Measurements from ENCODE around the gene FOXN3.
"Not testable (repeated sequence)": the region's sequence is repeated elsewhere in the genome, so short reads cannot be mapped to it uniquely, and the experiment has no call there.

Gene FOXN3

DNA sequence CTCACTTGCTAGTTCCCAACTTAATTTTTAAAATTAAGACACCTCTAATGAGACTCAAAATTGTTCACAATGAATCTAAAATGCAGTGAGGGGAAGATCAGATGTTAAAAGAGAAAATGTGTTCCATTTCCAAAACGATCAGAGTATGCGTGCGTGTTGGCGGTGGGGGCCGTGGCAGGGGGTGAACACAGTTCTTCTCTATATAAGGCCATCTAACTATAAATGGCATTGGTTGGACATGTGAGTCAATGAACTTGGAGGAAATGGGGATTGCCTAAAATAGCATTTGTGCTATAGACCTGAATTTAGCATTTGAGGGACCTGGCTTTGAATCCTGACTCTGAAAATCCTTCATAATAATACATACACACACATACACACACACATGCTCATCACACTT is 149.4 kb downstream of the FOXN3 start:
- no peak overlapping the region for H3K4me3 ChIP-seq (ENCODE audit: low read depth, low read length)
- DNase-seq (ENCODE audit: low read depth): no peak

DNA sequence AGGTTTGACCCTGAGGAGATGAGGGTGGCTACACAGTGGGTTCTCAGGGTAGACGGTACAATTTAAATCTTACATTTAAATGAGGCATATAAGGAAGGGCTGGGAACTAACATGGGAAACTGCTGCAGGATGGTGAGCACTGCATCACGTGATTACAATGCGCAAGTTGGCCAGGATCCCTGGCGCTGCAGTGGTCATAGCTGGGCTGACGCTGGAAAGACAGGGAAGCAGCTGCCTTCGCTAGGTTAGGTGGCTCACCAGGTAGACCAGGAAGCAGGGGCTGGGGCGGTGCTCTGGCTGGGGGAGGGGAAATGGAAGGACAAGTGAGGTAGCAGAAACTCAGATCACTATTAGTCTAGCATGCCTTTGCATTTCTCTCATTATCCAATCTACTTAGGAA is 149.9 kb downstream of the FOXN3 start:
- DNase-seq (ENCODE audit: low read depth): no peak
- no peak overlapping the region for H3K4me3 ChIP-seq (ENCODE audit: low read depth, low read length)

DNA sequence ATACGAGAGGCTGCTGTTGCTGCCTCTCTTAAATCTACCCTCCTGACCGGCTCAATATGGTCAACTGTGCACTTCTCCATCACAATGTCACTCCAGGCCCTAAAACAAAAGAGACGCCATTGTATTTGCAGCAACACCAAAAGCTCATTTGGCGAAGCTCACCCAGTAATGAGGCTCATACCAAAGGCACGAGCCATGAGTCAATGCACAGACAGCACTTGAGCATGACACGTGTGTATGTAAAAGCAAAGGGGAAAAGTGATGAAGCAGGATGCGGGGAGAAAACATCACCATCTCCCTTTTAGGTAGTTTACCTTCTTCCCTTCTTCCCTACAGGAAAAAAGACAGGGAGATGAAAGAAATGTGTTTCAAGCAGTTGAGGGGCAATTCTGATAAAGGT is 150.3 kb downstream of the FOXN3 start:
- H3K4me3 ChIP-seq (ENCODE audit: low read depth, low read length): no peak overlapping the region
- no peak for DNase-seq (ENCODE audit: low read depth)

DNA sequence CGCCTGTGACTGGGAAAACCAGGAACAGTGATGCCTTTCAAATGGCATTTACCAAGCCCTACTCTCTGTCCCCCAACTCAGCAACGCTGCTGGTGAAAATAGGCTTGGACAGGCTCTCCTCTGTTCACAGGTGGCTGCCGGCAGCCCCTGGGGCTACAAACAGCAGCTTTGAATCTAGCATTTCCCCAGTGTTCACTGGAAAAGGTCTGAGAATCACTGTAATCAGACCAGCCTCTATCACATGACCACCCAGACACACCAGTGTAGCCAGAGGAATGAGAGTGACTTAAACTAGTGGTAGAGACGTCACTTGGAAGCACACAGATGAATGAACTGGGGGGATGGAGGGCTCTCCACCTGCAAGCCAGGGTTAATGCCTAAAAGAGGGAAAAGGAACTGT is 151.8 kb downstream of the FOXN3 start:
- no peak overlapping the region for H3K4me3 ChIP-seq (ENCODE audit: low read depth, low read length)
- no peak for DNase-seq (ENCODE audit: low read depth)

DNA sequence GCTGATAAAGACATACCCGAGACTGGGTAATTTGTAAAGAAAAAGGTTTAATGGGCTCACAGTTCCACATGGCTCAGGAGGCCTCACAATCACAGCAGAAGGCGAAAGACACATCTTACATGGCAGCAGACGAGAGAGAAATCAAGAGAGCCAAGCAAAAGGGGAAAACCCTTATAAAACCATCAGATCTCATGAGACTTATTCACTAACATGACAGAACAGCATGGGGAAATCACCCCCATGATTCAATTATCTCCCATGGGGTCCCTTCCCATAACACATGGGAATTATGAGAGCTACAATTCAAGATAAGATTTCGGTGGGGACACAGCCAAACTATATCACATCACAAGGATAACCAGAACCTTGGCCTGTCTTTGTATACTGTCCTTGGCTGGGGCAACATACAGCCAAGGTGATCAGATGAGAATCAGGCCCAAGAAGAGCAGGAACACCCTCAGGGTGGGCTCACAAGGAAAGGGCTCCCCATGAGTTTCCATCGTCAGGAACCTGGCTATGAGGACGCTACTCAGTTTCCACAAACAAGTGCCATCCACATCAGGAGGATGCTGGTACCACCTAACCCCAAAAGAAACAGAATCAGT is 152.7 kb downstream of the FOXN3 start:
- no peak for DNase-seq (ENCODE audit: low read depth)
- no peak overlapping the region for H3K4me3 ChIP-seq (ENCODE audit: low read depth, low read length)

DNA sequence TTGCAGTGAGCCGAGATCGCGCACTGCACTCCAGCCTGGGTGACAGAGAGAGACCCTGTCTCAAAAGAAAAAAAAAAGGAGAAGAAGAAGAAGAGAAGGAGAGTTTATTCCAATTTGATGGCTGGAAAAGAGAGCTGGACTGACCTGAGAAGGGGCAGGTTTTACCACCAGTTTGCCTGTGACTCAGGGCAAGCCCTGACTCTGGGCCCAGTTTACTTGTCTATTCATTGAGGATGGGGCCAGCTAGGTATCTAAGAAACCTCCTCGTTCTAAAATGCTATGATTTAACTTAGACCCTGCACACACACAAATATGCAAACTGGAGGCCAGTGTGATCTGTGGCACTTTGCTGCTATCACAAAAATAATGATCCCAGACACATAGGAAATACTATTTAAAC is 155.0 kb downstream of the FOXN3 start:
- no peak for DNase-seq (ENCODE audit: low read depth)
- H3K4me3 ChIP-seq (ENCODE audit: low read depth, low read length): no peak overlapping the region

DNA sequence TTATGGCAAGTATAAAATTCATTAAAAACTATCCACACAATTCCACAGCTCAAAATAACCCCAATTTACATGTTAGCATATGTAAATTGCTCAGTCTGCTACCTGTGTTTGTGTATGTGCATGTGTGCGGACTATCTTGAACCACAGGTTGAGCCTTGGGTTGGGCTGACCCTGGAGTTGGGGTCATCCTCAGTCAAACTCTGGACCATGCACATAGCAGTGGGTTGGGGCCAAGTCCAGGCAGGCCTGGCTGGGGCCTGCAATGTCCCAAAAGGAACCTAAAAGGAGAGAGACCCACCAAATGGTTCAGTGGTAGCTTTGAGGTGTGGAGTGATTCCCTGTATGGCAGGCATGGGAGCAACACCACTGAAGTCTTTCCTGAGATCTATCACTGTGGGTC is 156.1 kb downstream of the FOXN3 start:
- DNase-seq (ENCODE audit: low read depth): no peak
- no peak overlapping the region for H3K4me3 ChIP-seq (ENCODE audit: low read depth, low read length)

DNA sequence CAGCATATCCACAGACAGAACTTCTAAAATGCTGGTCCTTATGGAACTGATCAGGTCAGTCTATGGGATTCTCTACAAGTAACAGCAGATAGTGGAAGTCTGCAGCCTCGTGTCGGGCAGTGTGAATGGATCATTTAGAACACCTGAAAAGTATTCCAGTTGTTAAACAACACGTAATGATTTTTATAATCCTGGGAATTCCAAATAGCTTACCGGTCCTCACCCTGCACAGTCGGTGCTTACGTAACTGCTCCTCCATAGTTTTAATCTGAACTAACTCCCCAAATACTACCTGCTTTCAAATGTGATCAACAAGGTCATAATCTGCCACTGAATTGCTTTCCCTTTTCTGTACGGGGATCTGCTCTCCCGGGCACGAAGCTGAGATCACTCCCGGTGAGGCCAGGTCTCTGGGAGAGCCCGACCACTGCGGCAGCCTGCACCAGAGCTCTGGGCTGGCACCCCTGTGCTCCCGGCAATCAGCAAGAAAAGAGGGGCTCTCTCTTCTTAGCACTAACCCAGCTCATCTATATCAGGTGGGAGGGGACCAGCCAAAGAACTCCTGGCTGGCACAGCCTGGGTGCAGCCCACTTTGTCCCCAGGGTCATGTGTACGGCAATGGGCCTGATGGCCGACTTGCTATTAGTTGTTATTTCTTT is 157.0 kb downstream of the FOXN3 start:
- H3K4me3 ChIP-seq (ENCODE audit: low read depth, low read length): no peak overlapping the region
- no peak for DNase-seq (ENCODE audit: low read depth)

DNA sequence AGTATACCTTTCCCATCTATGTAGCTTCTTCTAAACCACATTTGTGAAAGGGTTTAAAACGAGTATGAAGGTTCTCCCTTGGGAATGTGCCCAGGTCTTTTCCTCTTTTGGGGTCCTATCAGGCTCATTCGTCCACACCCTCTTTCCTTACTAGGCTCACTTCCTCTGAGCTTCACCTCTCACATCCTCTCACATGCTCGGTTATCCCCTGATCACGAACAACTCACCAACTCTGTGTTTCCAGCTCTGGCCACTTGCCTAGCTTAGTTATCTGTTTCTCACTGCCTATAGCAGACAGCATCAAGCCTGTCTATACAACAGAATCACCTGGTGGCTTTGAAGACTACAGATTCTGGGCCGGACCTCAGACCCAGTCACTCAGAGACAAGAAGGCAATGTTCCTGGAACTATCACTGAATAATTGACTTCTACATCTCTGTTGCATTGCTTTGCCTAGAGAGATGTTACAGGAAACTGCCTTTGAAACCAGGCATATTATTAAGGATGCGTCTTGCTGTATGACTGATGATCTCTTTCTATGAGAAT is 158.2 kb downstream of the FOXN3 start:
- no peak overlapping the region for H3K4me3 ChIP-seq (ENCODE audit: low read depth, low read length)
- no peak for DNase-seq (ENCODE audit: low read depth)

DNA sequence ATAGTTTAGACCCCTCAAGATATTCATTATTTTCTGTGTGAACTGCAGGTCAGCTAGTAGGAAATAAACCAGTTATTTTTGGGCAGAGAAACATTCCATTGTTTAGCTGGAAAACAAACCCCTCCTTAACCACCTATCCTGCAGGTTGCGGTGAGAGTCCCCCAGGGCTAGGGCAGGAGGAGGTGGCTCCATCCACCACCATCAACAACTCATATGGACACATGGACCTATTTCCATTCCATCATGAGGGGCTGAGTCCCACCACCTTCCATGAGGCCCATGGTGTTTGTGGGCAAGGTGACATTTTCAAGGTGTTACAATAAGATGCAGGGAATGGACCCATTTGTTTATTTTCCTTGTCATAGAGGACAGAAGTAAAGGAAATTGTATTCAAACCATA is 160.1 kb downstream of the FOXN3 start:
- DNase-seq (ENCODE audit: low read depth): no peak
- H3K4me3 ChIP-seq (ENCODE audit: low read depth, low read length): no peak overlapping the region

DNA sequence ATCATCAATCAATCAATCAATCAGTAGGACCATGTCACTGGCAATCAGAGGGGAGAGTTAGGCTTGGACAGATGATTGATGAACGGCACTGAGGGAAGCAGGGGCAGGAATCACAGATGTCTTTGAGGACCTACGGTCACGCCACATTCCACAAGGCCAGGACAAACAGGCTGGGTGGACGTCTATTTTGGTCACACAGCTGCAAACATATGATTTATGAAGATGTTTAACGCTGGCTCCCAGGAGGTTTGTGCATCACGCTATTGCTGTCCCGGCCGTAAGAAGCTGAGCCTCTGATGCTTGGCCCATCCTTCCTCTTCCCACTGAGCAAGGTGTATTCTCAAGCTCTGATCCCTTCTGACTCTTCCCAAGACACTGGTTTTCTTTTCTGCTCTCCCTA is 160.8 kb downstream of the FOXN3 start:
- DNase-seq (ENCODE audit: low read depth): no peak
- H3K4me3 ChIP-seq (ENCODE audit: low read depth, low read length): no peak overlapping the region

DNA sequence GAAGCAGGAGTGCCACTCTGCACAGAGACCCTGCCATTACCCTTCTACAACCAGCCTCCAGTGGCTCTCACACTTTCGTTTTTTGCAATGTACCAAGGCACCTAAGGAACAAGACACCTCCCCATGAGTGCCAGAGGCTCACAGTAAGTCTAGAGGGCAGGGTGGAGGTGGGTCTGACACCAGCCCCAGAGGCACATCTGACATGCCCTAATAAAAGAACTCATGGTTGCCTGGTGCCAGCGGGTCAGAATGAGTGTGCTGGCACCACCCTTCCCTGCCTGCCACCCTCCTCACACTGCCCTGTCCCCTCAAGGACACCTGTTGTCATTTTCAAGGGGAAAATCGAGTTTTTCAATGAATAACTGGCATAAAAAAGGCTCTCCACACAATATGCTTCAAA is 161.2 kb downstream of the FOXN3 start:
- H3K4me3 ChIP-seq (ENCODE audit: low read depth, low read length): no peak overlapping the region
- DNase-seq (ENCODE audit: low read depth): no peak

DNA sequence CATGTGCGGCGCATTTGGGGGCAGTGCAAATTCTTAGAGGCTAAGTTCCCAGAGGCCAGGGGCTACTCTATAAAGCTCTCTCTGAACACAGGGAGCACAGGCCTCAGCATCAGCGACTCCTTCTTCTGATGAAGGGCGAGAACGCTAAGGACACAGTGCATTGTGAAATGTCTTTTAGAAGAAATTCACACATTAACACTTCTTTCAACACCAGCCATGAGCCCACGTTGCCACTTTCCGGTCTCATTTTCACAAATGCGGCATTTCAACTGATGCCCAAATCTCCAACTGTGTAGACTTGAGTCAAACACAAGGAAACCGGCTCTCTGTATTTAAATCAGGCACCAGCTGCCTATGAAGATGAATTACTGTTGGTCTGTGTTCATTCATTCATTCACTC is 162.0 kb downstream of the FOXN3 start:
- DNase-seq (ENCODE audit: low read depth): no peak
- H3K4me3 ChIP-seq (ENCODE audit: low read depth, low read length): no peak overlapping the region

DNA sequence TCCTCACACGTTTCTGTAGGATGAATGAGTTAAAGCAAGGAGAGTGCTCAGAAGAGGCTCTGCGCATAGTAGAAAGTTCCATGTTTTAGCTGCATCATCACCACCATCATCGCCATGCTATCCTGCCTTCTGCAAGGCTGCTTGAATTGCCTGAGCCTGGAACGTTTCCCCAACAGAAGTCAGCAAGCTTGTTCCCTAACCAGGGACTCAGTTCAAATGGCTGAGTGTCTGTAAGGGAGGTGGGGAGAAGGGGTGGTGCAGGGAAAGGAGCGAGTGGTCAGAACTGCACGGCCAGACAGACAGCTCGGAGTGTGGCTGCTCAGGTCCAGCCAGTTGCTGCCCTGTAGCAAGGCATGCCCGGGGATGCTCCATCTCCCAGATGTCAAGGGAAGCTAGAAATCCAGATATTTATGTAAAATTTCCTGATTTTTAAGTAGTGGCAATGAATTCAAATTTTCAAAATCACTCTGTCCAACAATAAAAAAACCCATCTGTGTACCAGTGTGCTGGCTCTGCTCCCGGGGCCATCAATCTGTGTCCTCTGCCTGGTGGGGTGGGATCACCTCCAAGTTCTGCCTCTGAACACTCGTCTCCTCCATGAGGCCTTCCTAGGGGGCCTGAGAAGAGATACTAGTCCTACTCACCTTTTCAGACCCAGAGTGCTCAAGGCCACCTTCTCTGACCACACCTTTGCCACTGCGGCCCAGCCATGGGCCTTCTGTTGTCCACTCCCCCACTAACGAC is 162.7 kb downstream of the FOXN3 start:
- H3K4me3 ChIP-seq (ENCODE audit: low read depth, low read length): no peak overlapping the region
- no peak for DNase-seq (ENCODE audit: low read depth)

DNA sequence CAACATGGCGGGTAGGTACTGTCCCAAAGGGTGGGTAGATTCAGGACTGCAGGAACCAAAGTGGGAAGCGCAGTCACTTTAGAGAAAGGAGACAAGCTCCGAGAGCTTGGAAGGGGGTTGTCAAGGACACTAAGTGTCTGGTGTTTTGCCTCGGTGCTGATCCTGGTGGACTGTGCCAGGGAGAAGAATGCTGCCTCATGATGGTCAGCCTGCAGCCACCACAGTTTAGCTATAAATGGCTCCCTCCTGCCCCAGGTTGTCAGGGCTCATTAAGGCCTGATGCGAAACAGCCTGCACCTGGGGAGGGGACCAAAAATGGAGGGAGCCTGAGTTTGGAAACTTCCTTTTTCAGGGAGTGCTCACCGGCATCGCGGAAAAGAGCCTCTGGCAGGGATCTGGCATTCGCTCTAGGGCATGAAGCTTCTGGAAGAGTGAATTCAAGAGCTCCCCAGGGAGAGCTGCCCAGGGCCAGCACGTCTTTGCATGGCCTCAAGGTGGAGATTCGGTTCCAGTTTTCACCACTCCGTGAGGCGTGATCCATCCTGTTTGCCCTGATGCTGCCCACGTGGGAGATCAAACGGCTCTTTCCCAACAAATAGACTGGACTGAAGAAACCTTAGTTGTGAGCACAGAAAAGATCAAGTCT is 164.0 kb downstream of the FOXN3 start:
- DNase-seq (ENCODE audit: low read depth): no peak
- H3K4me3 ChIP-seq (ENCODE audit: low read depth, low read length): no peak overlapping the region

DNA sequence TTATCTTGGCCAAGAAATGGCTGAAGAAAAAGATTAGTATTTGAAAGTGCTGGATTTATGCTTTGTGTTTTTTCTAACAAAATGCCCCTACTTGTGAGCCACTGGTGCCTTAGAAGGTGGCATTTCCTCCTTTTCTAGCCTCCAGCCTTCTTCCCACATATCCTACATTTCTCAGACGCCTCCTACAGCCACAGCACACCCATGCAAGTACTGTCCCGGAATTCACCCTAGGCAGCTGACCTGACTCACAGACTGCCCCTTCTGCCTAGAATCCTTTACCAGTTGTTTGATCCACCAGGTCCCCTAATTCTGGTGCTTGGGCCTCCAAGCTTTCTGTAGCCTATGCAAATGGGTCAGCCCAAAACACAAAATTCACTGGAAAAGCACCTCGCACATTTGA is 166.0 kb downstream of the FOXN3 start:
- H3K4me3 ChIP-seq (ENCODE audit: low read depth, low read length): no peak overlapping the region
- no peak for DNase-seq (ENCODE audit: low read depth)

DNA sequence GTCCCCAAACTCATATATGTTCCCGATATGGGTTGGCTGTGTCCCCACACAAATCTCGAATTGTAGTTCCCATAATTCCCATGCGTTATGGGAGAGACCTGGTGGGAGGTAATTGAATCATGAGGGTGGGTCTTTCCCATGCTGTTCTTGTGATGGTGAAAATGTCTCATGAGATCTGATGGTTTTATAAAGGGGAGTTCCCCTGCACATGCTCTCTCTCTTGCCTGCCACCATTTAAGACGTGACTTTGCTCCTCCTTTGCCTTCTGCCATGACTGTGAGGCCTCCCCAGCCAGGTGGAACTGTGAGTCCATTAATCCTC is 166.4 kb downstream of the FOXN3 start:
- not testable (repeated sequence) for H3K4me3 ChIP-seq (ENCODE audit: low read depth, low read length); DNase-seq (ENCODE audit: low read depth)

DNA sequence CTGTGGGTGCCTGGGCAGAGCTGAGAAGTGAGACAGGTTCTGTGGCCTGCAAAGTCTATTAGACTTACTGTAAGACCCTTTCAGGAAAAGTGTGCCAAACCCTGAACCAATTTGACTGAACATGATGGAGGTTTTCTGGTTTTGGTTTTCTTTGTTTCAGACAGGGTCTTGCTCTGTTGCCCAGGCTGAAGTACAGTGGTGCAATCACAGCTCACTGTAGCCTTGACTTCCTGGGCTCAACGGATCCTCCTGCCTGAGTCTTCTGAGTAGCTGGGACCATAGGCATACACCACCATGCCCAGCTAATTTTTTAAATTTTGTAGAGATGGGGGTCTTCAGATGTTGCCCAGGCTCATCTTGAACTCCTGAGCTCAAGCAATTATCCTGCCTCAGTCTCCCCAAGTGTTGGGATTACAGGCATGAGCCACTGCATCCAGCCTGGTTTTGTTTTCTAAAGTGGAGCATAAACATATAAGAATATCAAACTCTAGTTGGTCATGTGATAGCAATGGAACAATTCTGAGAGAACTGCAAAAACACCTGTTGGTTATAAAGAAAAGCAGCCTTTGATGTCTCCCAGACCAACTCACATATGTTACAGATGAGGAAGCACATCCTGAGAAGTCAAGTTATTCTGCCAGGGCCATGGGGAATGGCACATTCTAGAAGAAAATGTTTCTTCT is 166.9 kb downstream of the FOXN3 start:
- no peak for DNase-seq (ENCODE audit: low read depth)
- H3K4me3 ChIP-seq (ENCODE audit: low read depth, low read length): no peak overlapping the region

DNA sequence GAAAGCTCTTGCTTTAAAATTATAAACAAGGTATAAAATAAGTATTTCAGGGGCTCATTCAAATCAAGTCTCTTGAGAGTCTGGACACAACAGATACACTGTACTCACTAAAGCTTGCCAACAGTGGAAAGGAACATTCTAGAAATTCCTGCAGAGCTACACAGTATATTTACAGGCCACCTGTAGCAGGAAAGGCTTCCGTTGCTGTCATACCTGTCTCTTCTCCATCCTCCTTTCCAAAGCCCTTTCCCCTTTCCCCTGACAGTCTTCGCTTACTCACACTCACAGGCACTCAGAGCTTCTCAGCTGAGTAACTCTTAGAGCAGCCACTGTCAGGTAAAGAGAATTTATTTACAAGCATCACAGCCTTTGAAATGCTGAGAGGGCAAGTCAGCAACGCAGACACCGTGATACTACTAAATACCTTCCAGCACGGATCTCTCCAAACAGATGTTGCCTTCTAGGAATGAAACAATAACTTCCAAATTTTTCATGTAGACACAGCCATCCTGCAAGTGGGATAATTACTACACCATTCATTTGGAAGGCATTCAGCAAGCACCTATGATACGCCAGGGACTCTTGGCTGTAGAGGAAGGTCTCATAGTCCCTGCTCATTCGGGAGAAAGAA is 167.9 kb downstream of the FOXN3 start:
- no peak for DNase-seq (ENCODE audit: low read depth)
- H3K4me3 ChIP-seq (ENCODE audit: low read depth, low read length): no peak overlapping the region
